HepG2 (cell line): Measurements from ENCODE around the gene APEX1. TPM values are rescaled to one million over a fixed set of nuclear protein-coding genes. Genes with fewer than 3 reads are reported as not detected.

ENCODE experiments used
- AHDC1 ChIP-seq: sonication (generic); formaldehyde crosslinking; IDR thresholded peaks from 2 replicates; pipeline ENCODE4 v1.5.1; 2020; ENCODE audit warnings: mild to moderate bottlenecking, missing genetic modification reagents, borderline replicate concordance
- HOXD1 ChIP-seq: sonication (generic); formaldehyde crosslinking; IDR thresholded peaks from 2 replicates; pipeline ENCODE4 v1.5.0; 2020; ENCODE audit warnings: missing genetic modification reagents
- MAX ChIP-seq: IDR thresholded peaks from 2 replicates; pipeline ENCODE4 v1.6.1; 2012; ENCODE audit warnings: inconsistent platforms
- NFAT5 ChIP-seq: sonication (generic); formaldehyde crosslinking; IDR thresholded peaks from 2 replicates; pipeline ENCODE4 v1.4.0; 2020; ENCODE audit warnings: missing genetic modification reagents
- SNRNP70 ChIP-seq: fragments of 200-400 bp; formaldehyde crosslinking; IDR thresholded peaks from 2 replicates; pipeline ENCODE4 v1.6.1; 2017; ENCODE audit warnings: mild to moderate bottlenecking, low read depth, low read length, moderate library complexity
- TEF ChIP-seq: sonication (generic); formaldehyde crosslinking; IDR thresholded peaks from 2 replicates; pipeline ENCODE4 v1.5.0; 2020; ENCODE audit warnings: missing genetic modification reagents
- ZNF280D ChIP-seq: sonication (generic); formaldehyde crosslinking; IDR thresholded peaks from 2 replicates; pipeline ENCODE4 v1.5.1; 2020; ENCODE audit warnings: mild to moderate bottlenecking, missing genetic modification reagents
- ZNF367 ChIP-seq: sonication (generic); formaldehyde crosslinking; IDR thresholded peaks from 2 replicates; pipeline ENCODE4 v1.4.0; 2020; ENCODE audit warnings: missing genetic modification reagents, borderline replicate concordance
- ZNF513 ChIP-seq: sonication (generic); formaldehyde crosslinking; conservative IDR thresholded peaks from 2 replicates; pipeline ENCODE4 v1.5.0; 2020; ENCODE audit warnings: missing genetic modification reagents
- polyA plus RNA-seq, 8 experiments: library from polyadenylated mRNA; depleted of rRNA in 3 of 8; stranded (reverse) in 7 of 8; unstranded in 1 of 8; fragments of >200 nt; fragmentation: Illumina TruSeq in 4 of 8; extraction: Trizol in 4 of 8; gene quantifications; 2 replicates each; pipeline versions ENCODE4 v1.2.1 to v1.2.3, GENCODE V29; 2011 to 2016; ENCODE audit warnings: low read depth in 4 of 8, missing spikeins in 1 of 8, mixed read lengths in 1 of 8; ENCODE audit not compliant: insufficient read depth in 1 of 8
- total RNA-seq, 5 experiments: library from RNA; depleted of rRNA; stranded (reverse); fragments of >200 nt; fragmentation: Illumina TruSeq; extraction: Trizol; gene quantifications; 2 replicates each; pipeline ENCODE4 v1.2.3, GENCODE V29; 2016; ENCODE audit warnings: low read depth in 1 of 5

The APEX1 gene
- total and polyA plus RNA-seq, 2 of the 13 experiments (the other 11 are each of a cell fraction or from before 2014, with no cell fraction given): 171 to 405 TPM

GRCh38 chr14:20455355-20456300 is 602 bp downstream of the APEX1 start (continued):
- TF ChIP-seq NFAT5 (CRISPR knock-in tag) (0 out of 2 replicates have a peak, but pooled peaks have one; percentile 65), HOXD1 (CRISPR knock-in tag) (no peak), SNRNP70 (no peak), ZNF367 (CRISPR knock-in tag) (no peak), AHDC1 (CRISPR knock-in tag) (0 out of 2 replicates have a peak, but pooled peaks have one; percentile 50), ZNF513 (CRISPR knock-in tag) (no peak), ZNF280D (CRISPR knock-in tag) (no peak), TEF (CRISPR knock-in tag) (no peak), MAX (0 out of 2 replicates have a peak, but pooled peaks have one; percentile 21)
